Ovary (tissue), 3 donors: ENCODE data around the gene EAPP.

Source experiments
- EP300 ChIP-seq: sonication (generic); formaldehyde crosslinking; IDR thresholded peaks from one replicate; pipeline ENCODE4 v1.6.1; 2017; ENCODE audit warnings: antibody characterized with exemption
- POLR2A ChIP-seq: fragments of 450-650 bp; IDR thresholded peaks from one replicate; pipeline ENCODE4 v1.6.1; 2017; ENCODE audit warnings: antibody characterized with exemption, mild to moderate bottlenecking, moderate library complexity
- TF ChIP-seq, protein P1 (sequence below), 3 donors: fragments of 450-650 bp in 2 of 3; fragments of 200-600 bp in 1 of 3; IDR thresholded peaks; one replicate each; pipeline versions ENCODE4 v1.5.1 to v1.8.0; 2016 to 2022; ENCODE audit warnings: antibody characterized with exemption in 3 of 3, mild to moderate bottlenecking in 1 of 3
- donor health status: DM: no; HTN: no; CAD: no.

DNA sequence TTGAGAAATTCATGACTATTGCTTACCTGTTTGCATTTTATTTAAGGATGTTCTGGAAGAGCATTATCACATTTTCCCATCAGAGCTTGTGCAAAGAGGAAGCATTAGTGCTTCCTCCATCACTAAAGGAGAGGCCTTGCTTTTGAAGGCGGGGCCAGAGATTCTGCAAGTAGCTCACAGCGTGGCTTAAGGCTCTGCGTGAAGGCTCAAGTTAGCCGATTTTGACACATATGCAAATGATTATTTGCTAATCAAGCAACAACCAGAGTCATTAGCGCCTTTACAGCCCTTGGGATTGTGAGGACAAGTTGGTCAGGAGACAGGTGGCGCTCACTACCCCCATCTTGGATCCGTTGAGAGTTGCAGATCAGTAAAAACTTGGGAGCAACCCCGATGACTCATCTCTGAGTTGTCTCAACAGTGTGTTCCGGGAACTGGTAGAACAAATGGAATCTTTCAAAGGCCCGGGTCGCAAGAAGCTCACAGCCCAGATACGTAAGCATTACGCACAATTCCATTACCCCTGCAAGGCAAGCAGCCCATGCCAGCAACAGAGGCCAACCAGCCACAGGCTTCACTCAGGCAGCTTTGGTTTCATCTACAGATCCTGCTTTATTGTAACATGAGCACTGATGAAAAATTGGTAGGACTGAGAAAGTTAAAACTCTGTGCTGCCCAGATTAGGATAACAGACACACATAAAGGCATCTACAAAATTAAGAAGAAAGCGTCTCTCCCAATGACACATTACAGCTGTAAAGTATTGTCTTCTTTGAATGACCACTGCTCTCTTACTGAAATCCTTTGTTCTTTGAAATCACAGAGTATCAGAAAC lies 42.6 kb downstream of the EAPP start:
- TF ChIP-seq, protein P1, sequence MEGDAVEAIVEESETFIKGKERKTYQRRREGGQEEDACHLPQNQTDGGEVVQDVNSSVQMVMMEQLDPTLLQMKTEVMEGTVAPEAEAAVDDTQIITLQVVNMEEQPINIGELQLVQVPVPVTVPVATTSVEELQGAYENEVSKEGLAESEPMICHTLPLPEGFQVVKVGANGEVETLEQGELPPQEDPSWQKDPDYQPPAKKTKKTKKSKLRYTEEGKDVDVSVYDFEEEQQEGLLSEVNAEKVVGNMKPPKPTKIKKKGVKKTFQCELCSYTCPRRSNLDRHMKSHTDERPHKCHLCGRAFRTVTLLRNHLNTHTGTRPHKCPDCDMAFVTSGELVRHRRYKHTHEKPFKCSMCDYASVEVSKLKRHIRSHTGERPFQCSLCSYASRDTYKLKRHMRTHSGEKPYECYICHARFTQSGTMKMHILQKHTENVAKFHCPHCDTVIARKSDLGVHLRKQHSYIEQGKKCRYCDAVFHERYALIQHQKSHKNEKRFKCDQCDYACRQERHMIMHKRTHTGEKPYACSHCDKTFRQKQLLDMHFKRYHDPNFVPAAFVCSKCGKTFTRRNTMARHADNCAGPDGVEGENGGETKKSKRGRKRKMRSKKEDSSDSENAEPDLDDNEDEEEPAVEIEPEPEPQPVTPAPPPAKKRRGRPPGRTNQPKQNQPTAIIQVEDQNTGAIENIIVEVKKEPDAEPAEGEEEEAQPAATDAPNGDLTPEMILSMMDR (IDR thresholded peaks at IDR 0.05) = peak in 2 of 3 donors; percentile 14 to 21
- TF ChIP-seq POLR2A = peak; percentile 60
- TF ChIP-seq EP300 = peak; percentile 96
